ENCODE measurements around the gene PTPRG. TPM values are rescaled to one million over a fixed set of nuclear protein-coding genes. Genes with fewer than 3 reads are reported as not detected.

PTPRG gene
- total RNA-seq, 2 experiments from 2014 or later, result 0.13 to 0.70 TPM

- H4K20me1 ChIP-seq (ENCODE audit: insufficient read depth, low read length), result no peaks in the 10 kb centered on the region
- H3K4me3 ChIP-seq (ENCODE audit: low read depth, low read length, poor library complexity, severe bottlenecking), result no peak overlapping the region
- no peak overlapping the region for H2AFZ ChIP-seq (ENCODE audit: low read length)
- no TSS peak for BruUV-seq (replicated peaks)
- TF ChIP-seq EZH2phosphoT487 (IDR thresholded peaks at IDR 0.05; ENCODE audit: borderline replicate concordance, low read depth, low read length) (no peak), CTCF (conservative IDR thresholded peaks at IDR 0.05; ENCODE audit: low read length) (no peak)
- ChIA-PET POLR2A (no interaction called here), CTCF (ENCODE audit: unreplicated experiment) (no interaction called here)
- no peaks in the 10 kb centered on the region for H3K79me2 ChIP-seq (ENCODE audit: insufficient read depth, low read depth, low read length)
- no peak overlapping the region for H3K27ac ChIP-seq (ENCODE audit: low read depth, low read length, poor library complexity, severe bottlenecking)
- intact Hi-C loops (cut with micrococcal nuclease; ENCODE audit: unreplicated experiment), result no loop called here
- H3K4me2 ChIP-seq (ENCODE audit: low read length), result no peak overlapping the region
- H3K9me2 ChIP-seq (ENCODE audit: insufficient read depth, low read length), result no peaks in the 10 kb centered on the region
- no peak for DNase-seq (ENCODE audit: low spot score)
- H3K36me3 ChIP-seq (ENCODE audit: insufficient read depth, low read length), result no peaks in the 10 kb centered on the region
- H3K4me1 ChIP-seq (ENCODE audit: insufficient read depth, low read length, poor library complexity, severe bottlenecking), result no peaks in the 10 kb centered on the region
- H3K9me3 ChIP-seq (ENCODE audit: low read length), result no peaks in the 10 kb centered on the region
Measured at GRCh38 chr3:61537366-61537765, 24.0 kb upstream of the PTPRG start.

GRCh38 chr3:61538486-61538885 is 22.9 kb upstream of the PTPRG start:
- H3K4me3 ChIP-seq (ENCODE audit: low read depth, low read length, poor library complexity, severe bottlenecking), result no peak overlapping the region
- BruUV-seq (replicated peaks), result no TSS peak
- ChIA-PET CTCF (ENCODE audit: unreplicated experiment) (no interaction called here), POLR2A (no interaction called here)
- TF ChIP-seq CTCF (conservative IDR thresholded peaks at IDR 0.05; ENCODE audit: low read length) (no peak), EZH2phosphoT487 (IDR thresholded peaks at IDR 0.05; ENCODE audit: borderline replicate concordance, low read depth, low read length) (no peak)
- no peaks in the 10 kb centered on the region for H4K20me1 ChIP-seq (ENCODE audit: insufficient read depth, low read length)
- no peak for DNase-seq (ENCODE audit: low spot score)
- no peaks in the 10 kb centered on the region for H3K79me2 ChIP-seq (ENCODE audit: insufficient read depth, low read depth, low read length)
- H3K36me3 ChIP-seq (ENCODE audit: insufficient read depth, low read length), result no peaks in the 10 kb centered on the region
- no peaks in the 10 kb centered on the region for H3K4me1 ChIP-seq (ENCODE audit: insufficient read depth, low read length, poor library complexity, severe bottlenecking)
- intact Hi-C loops (cut with micrococcal nuclease; ENCODE audit: unreplicated experiment), result no loop called here
- H3K9me2 ChIP-seq (ENCODE audit: insufficient read depth, low read length), result no peaks in the 10 kb centered on the region
- no peak overlapping the region for H3K27ac ChIP-seq (ENCODE audit: low read depth, low read length, poor library complexity, severe bottlenecking)
- H3K4me2 ChIP-seq (ENCODE audit: low read length), result no peak overlapping the region
- H3K9me3 ChIP-seq (ENCODE audit: low read length), result no peaks in the 10 kb centered on the region
- H2AFZ ChIP-seq (ENCODE audit: low read length), result no peak overlapping the region

- H3K4me1 ChIP-seq (ENCODE audit: insufficient read depth, low read length, poor library complexity, severe bottlenecking), result no peaks in the 10 kb centered on the region
- ChIA-PET CTCF (ENCODE audit: unreplicated experiment) (no interaction called here), POLR2A (no interaction called here)
- H3K4me3 ChIP-seq (ENCODE audit: low read depth, low read length, poor library complexity, severe bottlenecking), result no peak overlapping the region
- no peaks in the 10 kb centered on the region for H3K36me3 ChIP-seq (ENCODE audit: insufficient read depth, low read length)
- no peaks in the 10 kb centered on the region for H4K20me1 ChIP-seq (ENCODE audit: insufficient read depth, low read length)
- H2AFZ ChIP-seq (ENCODE audit: low read length), result no peak overlapping the region
- H3K9me2 ChIP-seq (ENCODE audit: insufficient read depth, low read length), result no peaks in the 10 kb centered on the region
- intact Hi-C loops (cut with micrococcal nuclease; ENCODE audit: unreplicated experiment), result no loop called here
- H3K79me2 ChIP-seq (ENCODE audit: insufficient read depth, low read depth, low read length), result no peaks in the 10 kb centered on the region
- H3K27ac ChIP-seq (ENCODE audit: low read depth, low read length, poor library complexity, severe bottlenecking), result no peak overlapping the region
- DNase-seq (ENCODE audit: low spot score), result no peak
- BruUV-seq (replicated peaks), result no TSS peak
- TF ChIP-seq EZH2phosphoT487 (IDR thresholded peaks at IDR 0.05; ENCODE audit: borderline replicate concordance, low read depth, low read length) (no peak), CTCF (conservative IDR thresholded peaks at IDR 0.05; ENCODE audit: low read length) (no peak)
- no peaks in the 10 kb centered on the region for H3K9me3 ChIP-seq (ENCODE audit: low read length)
- H3K4me2 ChIP-seq (ENCODE audit: low read length), result no peak overlapping the region
Measured at GRCh38 chr3:61541694-61542093, 19.7 kb upstream of the PTPRG start.
